Transverse colon (tissue), 3 donors: ENCODE measurements around the gene COL20A1.

ENCODE experiments used
- EP300 ChIP-seq: sonication (generic); formaldehyde crosslinking; IDR thresholded peaks from one replicate; pipeline ENCODE4 v1.6.1; 2017; ENCODE audit warnings: antibody characterized with exemption, low read depth
- POLR2A ChIP-seq: fragments of 450-650 bp; IDR thresholded peaks from one replicate; pipeline ENCODE4 v1.6.1; 2016; ENCODE audit warnings: antibody characterized with exemption, mild to moderate bottlenecking, moderate library complexity
- TF ChIP-seq, protein P1 (sequence below), 5 experiments: fragments of 200-600 bp in 3 of 5; fragments of 450-650 bp in 2 of 5; sonication (generic) in 3 of 5; IDR thresholded peaks; 1 replicate in 2 of 5; 2 replicates in 3 of 5; pipeline ENCODE4 v1.5.1; 2016 to 2017; ENCODE audit warnings: antibody characterized with exemption in 5 of 5, inconsistent platforms in 3 of 5, mild to moderate bottlenecking in 2 of 5, moderate library complexity in 1 of 5

- TF ChIP-seq, protein P1, sequence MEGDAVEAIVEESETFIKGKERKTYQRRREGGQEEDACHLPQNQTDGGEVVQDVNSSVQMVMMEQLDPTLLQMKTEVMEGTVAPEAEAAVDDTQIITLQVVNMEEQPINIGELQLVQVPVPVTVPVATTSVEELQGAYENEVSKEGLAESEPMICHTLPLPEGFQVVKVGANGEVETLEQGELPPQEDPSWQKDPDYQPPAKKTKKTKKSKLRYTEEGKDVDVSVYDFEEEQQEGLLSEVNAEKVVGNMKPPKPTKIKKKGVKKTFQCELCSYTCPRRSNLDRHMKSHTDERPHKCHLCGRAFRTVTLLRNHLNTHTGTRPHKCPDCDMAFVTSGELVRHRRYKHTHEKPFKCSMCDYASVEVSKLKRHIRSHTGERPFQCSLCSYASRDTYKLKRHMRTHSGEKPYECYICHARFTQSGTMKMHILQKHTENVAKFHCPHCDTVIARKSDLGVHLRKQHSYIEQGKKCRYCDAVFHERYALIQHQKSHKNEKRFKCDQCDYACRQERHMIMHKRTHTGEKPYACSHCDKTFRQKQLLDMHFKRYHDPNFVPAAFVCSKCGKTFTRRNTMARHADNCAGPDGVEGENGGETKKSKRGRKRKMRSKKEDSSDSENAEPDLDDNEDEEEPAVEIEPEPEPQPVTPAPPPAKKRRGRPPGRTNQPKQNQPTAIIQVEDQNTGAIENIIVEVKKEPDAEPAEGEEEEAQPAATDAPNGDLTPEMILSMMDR (IDR thresholded peaks at IDR 0.05), result no peak
- TF ChIP-seq EP300 (no peak), POLR2A (no peak)
Measured at GRCh38 chr20:63349516-63349895, 56.5 kb downstream of the COL20A1 start.
